Fibroblast of skin of scalp (primary cell): Measurements from ENCODE around the gene EFHB.
A peak's percentile ranks its signal among the peaks of the same experiment; 100 is the strongest.
"Not testable (repeated sequence)": the region's sequence is repeated elsewhere in the genome, so short reads cannot be mapped to it uniquely, and the experiment has no call there.

Experiments used
- DNase-seq: peaks from one replicate; pipeline ENCODE4 v3.0.0-alpha.2; 2013

Gene EFHB

GRCh38 chr3:19920401-19921080 is 13.5 kb downstream of the EFHB start:
- no peak for DNase-seq

GRCh38 chr3:19917167-19917566 is 16.9 kb downstream of the EFHB start:
- DNase-seq: no peak

- DNase-seq: no peak
These were observed 22.6 kb downstream of the EFHB start for GRCh38 chr3:19911452-19911851.

GRCh38 chr3:19907523-19907922 is 26.5 kb downstream of the EFHB start:
- DNase-seq: no peak

- DNase-seq: no peak
These were observed 30.4 kb downstream of the EFHB start for GRCh38 chr3:19903649-19904048.

GRCh38 chr3:19901918-19902317 is 32.1 kb downstream of the EFHB start:
- DNase-seq: no peak

- peak; percentile 33 for DNase-seq
These were observed 32.7 kb downstream of the EFHB start for GRCh38 chr3:19901337-19901736.

GRCh38 chr3:19899833-19900232 is 34.2 kb downstream of the EFHB start:
- not testable (repeated sequence) for DNase-seq

- no peak for DNase-seq
These were observed 34.8 kb downstream of the EFHB start for GRCh38 chr3:19899264-19899663.

- DNase-seq: peak; percentile 54
These were observed 35.3 kb downstream of the EFHB start for GRCh38 chr3:19898721-19899120.

GRCh38 chr3:19891740-19892139 is 42.3 kb downstream of the EFHB start:
- peak; percentile 49 for DNase-seq

GRCh38 chr3:19888428-19889152 is 45.4 kb downstream of the EFHB start:
- no peak for DNase-seq

- DNase-seq: not testable (repeated sequence)
These were observed 46.9 kb downstream of the EFHB start for GRCh38 chr3:19887122-19887521.

- DNase-seq: no peak
These were observed 47.6 kb downstream of the EFHB start for GRCh38 chr3:19886404-19886803.

GRCh38 chr3:19885468-19885867 is 48.5 kb downstream of the EFHB start:
- DNase-seq: peak; percentile 49

GRCh38 chr3:19881852-19882251 is 52.2 kb downstream of the EFHB start:
- DNase-seq: no peak

GRCh38 chr3:19881036-19881435 is 53.0 kb downstream of the EFHB start:
- peak; percentile 6 for DNase-seq

GRCh38 chr3:19877656-19878055 is 56.4 kb downstream of the EFHB start:
- no peak for DNase-seq

GRCh38 chr3:19866751-19867347 is 67.2 kb downstream of the EFHB start:
- peak; percentile 62 for DNase-seq

- not testable (repeated sequence) for DNase-seq
These were observed 78.7 kb downstream of the EFHB start for GRCh38 chr3:19855318-19855717.

- not testable (repeated sequence) for DNase-seq
These were observed 87.4 kb downstream of the EFHB start for GRCh38 chr3:19846609-19847008.
